HK-2 (cell line): ENCODE measurements around the gene LRRC3.
"Not testable (repeated sequence)": the region's sequence is repeated elsewhere in the genome, so short reads cannot be mapped to it uniquely, and the experiment has no call there.

Experiments
- DNase-seq: peaks from one replicate; pipeline ENCODE4 v3.0.0-alpha.2; 2018; ENCODE audit not compliant: unreplicated experiment

Gene LRRC3

GRCh38 chr21:44454747-44455523 is at the start of gene LRRC3:
Gene LRRC3, plus strand, starts transcription at chr21:44455510. Its CDS starts 1,135 bp downstream, at chr21:44456645.
- peak; percentile 80 for DNase-seq

GRCh38 chr21:44405948-44406872 is 49.1 kb upstream of the LRRC3 start:
- DNase-seq = peak; percentile 63

GRCh38 chr21:44406953-44407352 is 48.4 kb upstream of the LRRC3 start:
- no peak for DNase-seq

- DNase-seq = no peak
Observed at GRCh38 chr21:44407493-44407892, 47.8 kb upstream of the LRRC3 start.

- no peak for DNase-seq
Observed at GRCh38 chr21:44408226-44408625, 47.1 kb upstream of the LRRC3 start.

GRCh38 chr21:44413566-44414290 is 41.6 kb upstream of the LRRC3 start:
- no peak for DNase-seq

- no peak for DNase-seq
Observed at GRCh38 chr21:44414291-44415072, 40.8 kb upstream of the LRRC3 start.

- DNase-seq = no peak
Observed at GRCh38 chr21:44415073-44416025, 40.0 kb upstream of the LRRC3 start.

GRCh38 chr21:44416193-44416592 is 39.1 kb upstream of the LRRC3 start:
- no peak for DNase-seq

GRCh38 chr21:44417621-44418107 is 37.6 kb upstream of the LRRC3 start:
- not testable (repeated sequence) for DNase-seq

GRCh38 chr21:44418108-44418875 is 37.0 kb upstream of the LRRC3 start:
- no peak for DNase-seq

- no peak for DNase-seq
Observed at GRCh38 chr21:44418876-44419230, 36.5 kb upstream of the LRRC3 start.

GRCh38 chr21:44419679-44420078 is 35.6 kb upstream of the LRRC3 start:
- no peak for DNase-seq

GRCh38 chr21:44420416-44421205 is 34.7 kb upstream of the LRRC3 start:
- DNase-seq = no peak

- DNase-seq = no peak
Observed at GRCh38 chr21:44421901-44422840, 33.1 kb upstream of the LRRC3 start.

GRCh38 chr21:44423312-44423821 is 31.9 kb upstream of the LRRC3 start:
- DNase-seq = no peak
